GM11168 (cell line): ENCODE results near the gene S100PBP.

Experiments used
- in situ Hi-C: fragments of 300-500 bp; cut with MboI; formaldehyde crosslinking; loops from one replicate; pipeline ENCODE4 v1.12.0; 2022; ENCODE audit warnings: low sequenced_read_pairs; ENCODE audit not compliant: unreplicated experiment

Gene S100PBP

GRCh38 chr1:32883338-32884031 lies 66.0 kb downstream of the S100PBP start:
- in situ Hi-C loops: no loop called here

- in situ Hi-C loops: no loop called here
Observed at GRCh38 chr1:32884032-32884372, 66.5 kb downstream of the S100PBP start.

GRCh38 chr1:32884726-32885125 lies 67.3 kb downstream of the S100PBP start:
- in situ Hi-C loops: no loop called here

- in situ Hi-C loops: no loop called here
Observed at GRCh38 chr1:32885676-32886003, 68.2 kb downstream of the S100PBP start.

- in situ Hi-C loops: no loop called here
Observed at GRCh38 chr1:32886004-32886827, 68.8 kb downstream of the S100PBP start, which contains the start of gene HPCA. HPCA (plus strand) TSS chr1:32886491; CDS start chr1:32888899, 2,408 bp downstream.

- in situ Hi-C loops: no loop called here
Observed at GRCh38 chr1:32886828-32887414, 69.5 kb downstream of the S100PBP start.

- in situ Hi-C loops: no loop called here
Observed at GRCh38 chr1:32887623-32888022, 70.2 kb downstream of the S100PBP start.

GRCh38 chr1:32888134-32888533 lies 70.7 kb downstream of the S100PBP start:
- in situ Hi-C loops: no loop called here

- in situ Hi-C loops: no loop called here
Observed at GRCh38 chr1:32888677-32889420, 71.4 kb downstream of the S100PBP start.

- in situ Hi-C loops: no loop called here
Observed at GRCh38 chr1:32889731-32890278, 72.4 kb downstream of the S100PBP start.

GRCh38 chr1:32890516-32891240 lies 73.2 kb downstream of the S100PBP start:
- in situ Hi-C loops: no loop called here

- in situ Hi-C loops: no loop called here
Observed at GRCh38 chr1:32891241-32891570, 73.8 kb downstream of the S100PBP start.

- in situ Hi-C loops: no loop called here
Observed at GRCh38 chr1:32891630-32892029, 74.2 kb downstream of the S100PBP start.

- in situ Hi-C loops: no loop called here
Observed at GRCh38 chr1:32892368-32893197, 75.1 kb downstream of the S100PBP start.

- in situ Hi-C loops: no loop called here
Observed at GRCh38 chr1:32893198-32894018, 76.0 kb downstream of the S100PBP start.

GRCh38 chr1:32894019-32894600 lies 76.7 kb downstream of the S100PBP start:
- in situ Hi-C loops: no loop called here

- in situ Hi-C loops: no loop called here
Observed at GRCh38 chr1:32894681-32895080, 77.2 kb downstream of the S100PBP start.
